Left lobe of liver (tissue), 2 donors: ENCODE data around the gene LSAMP. TPM values are rescaled to one million over a fixed set of nuclear protein-coding genes. Genes with fewer than 3 reads are reported as not detected.
"Not testable (repeated sequence)": the region's sequence is repeated elsewhere in the genome, so short reads cannot be mapped to it uniquely, and the experiment has no call there.

Source experiments
- ATAC-seq: fragments of 200-7000 bp; cut with Tn5 transposase; one replicate; pipeline ENCODE4 v1.9.1; 2020; ENCODE audit warnings: mild to moderate bottlenecking, moderate library complexity
- DNase-seq: peaks from one replicate; pipeline ENCODE4 v3.0.0-alpha.2; 2020; ENCODE audit warnings: low spot score
- total RNA-seq: library from RNA; stranded (reverse); gene quantifications from one replicate; pipeline ENCODE4 v1.2.1, GENCODE V29; 2021
- donor health status: DM: no; HTN: no; CAD: no; lungs with moderate emphysema.
- donor health status: DM: no; HTN: yes; CAD: no.

The LSAMP gene
- total RNA-seq, 1 donor from 2014 or later = 0.28 TPM

DNA sequence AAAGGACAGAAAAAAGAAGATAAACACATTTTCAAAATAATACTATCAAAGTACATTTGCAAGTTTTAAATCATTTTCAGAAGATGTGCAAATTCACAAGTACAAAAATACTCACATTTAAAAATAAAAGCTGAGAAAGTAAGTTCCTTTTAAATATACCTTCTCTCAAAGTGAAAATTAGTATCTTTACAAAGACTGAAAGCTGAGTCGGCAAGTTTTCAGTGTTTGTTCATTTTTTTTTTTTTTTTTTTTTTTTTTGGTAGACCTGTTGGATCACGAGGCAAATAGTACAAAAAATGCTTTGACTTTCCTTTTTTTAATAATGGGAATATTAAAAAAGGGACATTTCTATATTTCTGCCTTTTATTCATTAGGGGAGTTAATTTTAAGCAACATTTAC, 317.8 kb downstream of the LSAMP start:
- no peak for ATAC-seq
- DNase-seq = no peak

DNA sequence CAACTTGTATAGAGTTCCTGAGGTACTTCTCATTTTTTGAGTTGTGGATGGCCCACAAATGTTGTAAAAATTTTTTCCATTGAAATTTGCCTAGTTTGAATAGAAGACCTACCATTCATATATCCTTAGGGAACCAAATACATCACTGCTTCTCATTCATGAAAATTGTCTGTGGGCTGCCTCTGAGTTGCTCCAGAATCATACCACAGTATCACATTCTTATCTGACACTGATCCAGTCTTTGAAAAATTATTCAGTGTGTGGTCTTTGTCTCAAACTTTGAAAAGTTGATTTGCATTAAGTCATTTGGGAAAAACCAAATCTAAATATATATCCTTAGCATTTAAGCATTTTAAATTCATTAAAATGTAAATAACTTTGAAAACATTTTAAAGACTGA, 321.1 kb downstream of the LSAMP start:
- no peak for DNase-seq
- ATAC-seq = no peak

DNA sequence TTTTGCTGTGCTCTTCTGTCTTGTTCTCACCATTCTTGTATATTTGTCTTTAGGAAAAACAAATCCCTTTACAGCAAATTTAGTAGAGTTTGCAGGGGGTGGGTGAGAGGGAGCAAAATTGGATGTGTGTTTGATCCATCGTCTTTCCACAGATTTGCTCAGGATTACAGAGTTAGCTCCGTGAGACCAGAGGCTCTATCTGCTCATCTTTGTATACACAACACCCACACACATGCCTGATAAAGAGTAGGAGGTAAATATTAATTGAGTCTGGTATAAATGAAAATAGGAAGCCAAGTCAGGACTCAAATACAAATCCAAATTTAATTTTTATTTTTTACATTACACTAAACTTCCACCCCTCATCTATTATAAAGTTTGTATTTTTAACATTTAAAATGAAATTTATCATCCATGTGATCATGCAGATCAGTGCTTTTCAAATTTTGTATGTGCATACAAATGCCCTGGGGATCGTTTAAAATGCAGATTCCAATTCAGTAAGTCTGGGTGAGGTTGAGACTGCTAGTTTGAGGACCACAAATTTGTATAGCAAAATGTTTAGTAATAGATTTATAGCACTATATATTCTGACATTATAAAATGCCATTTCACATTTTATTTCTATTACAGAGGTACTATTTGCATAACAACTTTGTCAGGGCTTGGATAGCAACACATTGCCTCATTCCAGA, 326.7 kb downstream of the LSAMP start:
- ATAC-seq (no peak), DNase-seq (no peak)

DNA sequence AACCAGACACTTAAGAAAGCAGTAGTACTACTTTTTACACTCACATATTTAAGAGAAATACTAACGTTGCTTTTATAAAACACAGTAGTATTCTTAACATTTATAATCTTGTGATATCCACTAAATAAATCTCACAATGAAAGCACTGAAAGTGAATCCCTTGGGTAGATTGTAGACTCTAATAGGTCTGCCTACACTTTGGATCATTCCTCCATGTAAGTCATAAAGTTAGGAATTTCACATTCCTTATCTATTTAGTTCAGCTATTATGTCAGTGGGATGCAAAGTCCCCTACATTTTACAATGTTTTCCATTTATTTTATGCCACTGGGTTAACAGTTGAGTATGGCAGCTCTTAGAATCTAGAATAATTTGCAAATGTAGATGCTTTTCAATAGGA, 330.7 kb downstream of the LSAMP start:
- ATAC-seq = no peak
- DNase-seq = no peak

DNA sequence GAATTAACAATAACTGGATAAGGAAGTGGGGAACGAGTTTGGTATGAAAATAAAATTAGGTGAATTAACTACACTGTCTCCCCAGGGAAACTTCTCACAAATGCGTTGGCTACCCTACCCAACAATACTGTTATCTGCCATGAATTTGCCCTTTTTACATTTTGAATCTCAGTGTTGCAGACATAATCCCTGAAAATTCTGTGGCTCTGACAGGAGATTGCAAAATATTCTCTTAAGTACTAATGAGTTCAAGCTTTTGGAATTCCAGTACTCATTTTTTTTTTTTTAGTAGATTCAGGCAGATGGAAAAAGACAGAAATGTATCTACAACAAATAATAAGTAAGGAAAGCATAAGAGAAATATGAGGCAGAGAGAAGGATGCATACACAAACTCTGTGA, 332.6 kb downstream of the LSAMP start:
- DNase-seq = no peak
- ATAC-seq = no peak

DNA sequence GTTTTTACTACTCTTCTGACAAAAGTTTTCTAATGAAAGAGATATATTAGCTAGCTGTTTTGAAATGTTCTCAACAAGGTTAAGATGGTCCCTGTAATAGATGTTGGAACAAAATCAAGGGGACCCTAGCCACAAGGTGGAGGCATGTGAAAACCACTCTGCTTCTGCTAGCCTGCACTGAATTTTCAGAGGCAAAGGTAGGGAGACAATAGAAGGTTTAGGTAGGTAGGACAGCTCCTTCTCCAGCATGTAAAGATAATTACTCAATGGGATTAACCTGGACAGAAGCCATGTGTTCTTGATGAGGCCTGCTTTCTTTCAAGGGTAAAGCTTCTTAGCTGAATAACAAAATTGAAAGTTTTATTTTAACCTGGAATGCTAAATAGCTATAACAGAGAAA, 333.5 kb downstream of the LSAMP start:
- ATAC-seq (no peak), DNase-seq (no peak)

DNA sequence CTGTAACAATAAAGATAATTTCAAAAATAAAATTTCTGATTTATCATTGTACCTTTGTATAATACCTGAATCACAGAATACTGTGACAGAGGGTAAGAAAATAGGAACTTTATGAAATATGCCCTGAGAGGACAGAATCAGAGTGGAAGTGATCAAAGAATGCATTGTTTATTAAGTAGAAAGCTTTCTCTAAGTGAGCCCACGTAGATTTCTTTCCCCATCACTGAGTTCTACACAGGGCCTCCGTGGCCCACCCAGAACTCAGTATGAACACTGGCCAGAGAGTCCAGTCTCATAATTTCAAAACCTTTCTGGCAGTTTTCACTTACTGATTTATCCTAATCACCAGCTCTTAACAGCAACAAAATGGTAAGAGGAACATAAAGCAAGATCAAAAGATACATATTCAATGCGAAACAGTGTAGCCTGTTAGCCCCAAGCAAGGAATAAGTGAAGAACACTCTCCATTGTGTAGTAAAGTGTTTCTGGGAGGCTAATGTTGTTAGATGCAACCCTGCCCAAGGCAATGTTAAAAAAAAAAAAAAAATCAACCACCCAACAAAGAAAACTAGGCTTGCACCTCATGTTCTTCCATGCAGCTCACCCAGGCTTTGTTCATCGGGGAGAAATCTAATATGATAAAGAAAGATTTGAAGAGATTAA, 341.3 kb downstream of the LSAMP start:
- no peak for ATAC-seq
- no peak for DNase-seq

DNA sequence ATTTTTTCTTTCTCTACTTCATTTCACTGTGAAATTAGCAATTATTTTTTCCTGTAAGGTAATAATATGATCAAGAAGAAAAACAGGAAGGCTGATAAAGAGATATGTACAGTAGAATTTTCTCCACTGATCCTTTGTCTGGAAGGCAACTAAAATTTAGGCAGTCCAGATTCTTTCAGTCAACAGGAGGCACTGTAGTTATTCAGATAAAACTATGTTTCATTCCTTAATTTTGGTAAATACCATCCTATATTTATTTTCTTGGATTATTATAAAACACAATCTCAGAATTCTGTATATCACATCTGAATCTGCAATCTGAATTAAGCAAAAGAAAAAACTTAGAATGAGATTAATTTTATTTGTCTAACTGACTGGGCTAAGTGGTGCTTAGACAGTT, 343.2 kb downstream of the LSAMP start:
- DNase-seq (no peak), ATAC-seq (no peak)

DNA sequence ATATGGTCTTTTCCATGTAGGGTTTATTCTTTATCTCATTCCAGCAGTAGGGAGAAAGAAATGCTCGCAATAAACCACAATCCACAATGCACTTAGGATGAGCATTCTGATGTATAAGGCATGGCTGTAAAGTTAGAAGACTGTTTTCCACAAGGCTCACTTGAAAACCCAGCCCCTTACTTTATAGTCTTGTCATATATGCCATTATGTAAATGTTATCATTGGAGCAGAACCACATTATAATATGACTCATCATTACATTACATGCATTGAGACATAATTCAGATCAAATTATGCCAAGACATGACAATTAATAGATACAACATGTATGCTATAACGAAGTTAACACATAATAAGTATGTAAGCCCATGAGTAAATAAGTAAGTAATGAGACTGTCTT, 348.1 kb downstream of the LSAMP start:
- DNase-seq (no peak), ATAC-seq (no peak)

DNA sequence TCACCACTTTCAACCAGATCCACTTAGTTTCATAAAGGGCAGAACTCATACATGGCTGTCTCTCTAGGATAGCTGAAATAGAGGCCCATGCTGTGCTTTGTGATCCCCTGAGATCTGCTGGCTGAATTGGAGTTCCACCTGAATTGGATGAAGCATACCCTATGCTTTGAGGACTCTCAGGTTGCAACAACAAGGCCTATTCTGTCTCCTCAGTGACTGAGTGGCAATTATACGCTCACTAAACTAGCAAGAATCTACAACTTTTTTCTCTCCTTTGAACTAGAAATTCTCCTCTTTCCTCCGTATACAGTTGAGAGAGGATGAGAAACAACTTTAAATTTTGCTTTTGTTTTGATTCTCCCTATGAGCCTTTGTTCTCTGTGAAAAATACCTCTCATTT, 348.7 kb downstream of the LSAMP start:
- ATAC-seq = no peak
- no peak for DNase-seq

DNA sequence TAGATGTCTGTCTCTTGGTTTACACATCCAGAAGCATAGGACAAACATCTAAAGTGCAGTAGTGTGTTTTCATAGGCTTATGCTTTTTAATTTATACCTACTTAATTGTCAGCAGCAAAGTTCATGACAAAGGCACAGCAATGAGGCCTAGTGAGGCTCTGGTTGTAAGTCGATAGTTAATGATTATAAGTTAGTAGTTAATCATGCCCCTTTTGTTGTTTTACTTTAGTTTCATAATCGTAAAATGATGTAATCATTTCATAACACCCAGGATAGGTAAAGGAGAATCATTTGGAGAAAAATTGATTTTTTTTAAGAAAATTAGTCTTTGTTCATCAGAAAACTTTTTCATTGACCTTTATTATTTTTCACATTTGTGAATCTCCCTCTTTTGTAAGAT, 351.9 kb downstream of the LSAMP start:
- DNase-seq (no peak), ATAC-seq (peak; percentile 67)

DNA sequence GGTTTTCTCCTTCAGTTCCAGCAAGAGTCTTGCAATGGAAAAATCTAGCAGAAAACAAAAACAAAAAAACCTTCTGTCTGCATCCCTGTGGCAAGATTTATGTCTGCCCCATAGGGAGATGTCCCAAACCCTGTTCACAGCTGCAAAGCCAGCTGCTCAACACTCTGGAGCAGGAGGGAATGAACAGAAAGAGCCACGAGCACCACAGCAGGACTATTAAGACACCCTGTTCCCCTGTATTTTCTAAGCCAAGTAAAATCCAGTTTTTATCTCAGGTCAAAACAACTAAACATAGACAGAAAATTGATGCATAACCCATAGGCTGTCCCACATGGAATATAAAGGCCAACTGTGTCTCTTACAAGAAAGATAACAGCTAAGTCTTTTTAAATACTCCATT, 357.9 kb downstream of the LSAMP start:
- no peak for DNase-seq

DNA sequence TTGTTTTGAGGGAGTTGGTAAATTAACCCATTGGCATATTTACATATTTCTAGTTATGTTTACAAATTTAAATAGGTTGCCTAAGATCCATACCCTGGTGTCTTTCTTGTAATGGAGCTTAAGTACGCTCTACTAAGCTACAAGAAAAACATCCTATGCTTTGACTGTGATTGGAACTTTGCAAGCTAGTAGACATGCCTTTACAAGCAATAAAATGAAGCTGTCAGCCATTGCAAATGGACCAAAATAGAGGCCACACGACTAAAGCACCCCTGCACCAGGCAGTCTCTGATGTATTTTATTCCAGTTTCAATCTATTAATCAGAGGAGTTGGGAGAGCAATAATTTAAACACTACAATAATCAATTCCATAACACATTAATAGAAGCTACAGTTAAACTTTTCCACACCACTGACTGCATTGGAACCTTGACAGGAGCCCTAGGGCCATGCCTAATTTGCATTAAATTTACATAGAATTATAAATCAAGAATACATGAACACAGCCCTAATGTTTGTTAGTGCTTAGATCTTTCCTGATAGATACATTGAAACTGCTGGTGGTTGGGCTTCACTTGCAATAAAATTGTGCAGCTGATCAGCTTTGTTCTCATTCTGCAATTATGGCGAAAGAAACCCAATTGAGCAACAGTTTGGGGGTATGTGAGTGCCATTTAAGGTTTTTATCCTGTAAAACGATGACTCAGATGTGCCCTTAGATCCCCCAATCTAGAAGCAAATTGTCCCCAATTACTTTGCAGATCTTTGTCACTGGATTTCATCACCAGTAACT, 360.1 kb downstream of the LSAMP start:
- DNase-seq = no peak
- no peak for ATAC-seq

More for the DNA sequence above, 357.9 kb downstream of the LSAMP start:
- ATAC-seq = no peak

DNA sequence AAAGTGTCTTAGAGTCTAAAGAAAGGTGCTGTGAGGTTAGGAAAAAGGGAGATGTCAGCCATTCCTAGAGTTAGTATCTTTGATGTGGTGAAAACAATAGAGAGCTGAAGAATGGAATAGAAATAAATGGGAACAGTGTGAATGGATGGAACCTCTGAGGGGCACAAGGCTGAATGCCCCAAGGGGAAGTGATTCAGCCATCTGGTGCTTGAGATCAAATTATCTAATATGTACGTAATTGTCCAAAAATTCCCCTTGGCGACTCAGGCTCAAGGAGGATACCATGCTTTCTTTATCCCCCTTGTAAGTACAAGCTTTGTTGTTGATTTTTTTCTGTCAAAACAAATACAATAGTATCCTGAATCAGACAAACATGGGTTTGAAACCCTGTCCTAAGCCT, 361.6 kb downstream of the LSAMP start:
- DNase-seq (no peak), ATAC-seq (no peak)

DNA sequence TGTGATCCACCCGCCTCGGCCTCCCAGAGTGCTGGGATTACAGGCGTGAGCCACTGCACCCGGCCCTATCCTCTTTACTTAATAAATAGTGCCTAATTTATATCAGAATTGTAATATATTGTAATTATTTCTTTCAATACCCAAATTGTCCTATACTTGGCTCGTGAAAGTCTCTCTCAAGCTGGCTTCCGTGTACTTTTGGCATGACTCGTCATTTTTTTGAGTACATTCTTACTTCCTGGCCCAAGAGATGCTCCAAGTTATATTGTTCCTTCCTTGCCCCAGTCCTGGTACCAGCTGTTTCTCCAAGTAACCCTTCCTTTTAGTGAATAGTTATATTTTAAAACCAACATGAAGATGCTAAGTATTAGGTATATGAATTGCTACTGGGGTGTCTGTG, 366.7 kb downstream of the LSAMP start:
- no peak for DNase-seq
- no peak for ATAC-seq

DNA sequence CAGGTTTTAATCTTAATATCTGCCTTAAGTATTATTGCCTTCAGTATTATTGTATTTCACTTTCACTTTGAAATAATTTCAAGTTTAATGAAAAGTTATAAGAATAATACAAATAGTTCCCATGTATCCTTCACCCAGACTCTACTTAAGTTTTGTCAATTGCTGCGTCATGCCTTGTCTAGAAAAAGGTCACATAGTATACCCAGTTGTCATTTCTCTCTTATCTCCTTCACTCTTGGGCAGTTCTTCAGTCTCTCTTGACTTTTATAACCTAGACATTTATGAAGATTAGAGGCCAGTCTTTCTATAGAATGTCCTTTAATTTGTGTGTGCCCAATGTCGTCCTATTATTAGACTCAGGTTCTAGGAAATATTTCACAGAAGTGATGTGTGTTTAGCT, 367.7 kb downstream of the LSAMP start:
- DNase-seq (no peak), ATAC-seq (no peak)

DNA sequence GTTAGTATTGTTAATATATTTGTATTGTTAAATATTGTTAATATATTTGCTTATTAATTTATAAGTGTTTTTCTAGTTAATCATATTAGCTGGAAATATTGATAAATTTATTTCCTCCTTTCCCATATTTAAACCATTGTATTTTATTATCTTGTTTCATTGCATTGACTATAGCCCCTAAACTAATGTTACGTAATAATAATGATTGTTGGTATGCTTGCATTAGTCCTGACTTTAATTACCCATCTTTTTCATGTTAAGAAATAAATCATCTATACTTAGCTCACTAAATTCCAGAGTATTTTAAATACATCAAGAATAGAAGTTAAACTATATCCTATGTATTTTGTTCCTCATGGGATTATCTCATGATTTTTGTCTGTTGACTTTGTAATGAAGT, 368.2 kb downstream of the LSAMP start:
- ATAC-seq (no peak), DNase-seq (no peak)

DNA sequence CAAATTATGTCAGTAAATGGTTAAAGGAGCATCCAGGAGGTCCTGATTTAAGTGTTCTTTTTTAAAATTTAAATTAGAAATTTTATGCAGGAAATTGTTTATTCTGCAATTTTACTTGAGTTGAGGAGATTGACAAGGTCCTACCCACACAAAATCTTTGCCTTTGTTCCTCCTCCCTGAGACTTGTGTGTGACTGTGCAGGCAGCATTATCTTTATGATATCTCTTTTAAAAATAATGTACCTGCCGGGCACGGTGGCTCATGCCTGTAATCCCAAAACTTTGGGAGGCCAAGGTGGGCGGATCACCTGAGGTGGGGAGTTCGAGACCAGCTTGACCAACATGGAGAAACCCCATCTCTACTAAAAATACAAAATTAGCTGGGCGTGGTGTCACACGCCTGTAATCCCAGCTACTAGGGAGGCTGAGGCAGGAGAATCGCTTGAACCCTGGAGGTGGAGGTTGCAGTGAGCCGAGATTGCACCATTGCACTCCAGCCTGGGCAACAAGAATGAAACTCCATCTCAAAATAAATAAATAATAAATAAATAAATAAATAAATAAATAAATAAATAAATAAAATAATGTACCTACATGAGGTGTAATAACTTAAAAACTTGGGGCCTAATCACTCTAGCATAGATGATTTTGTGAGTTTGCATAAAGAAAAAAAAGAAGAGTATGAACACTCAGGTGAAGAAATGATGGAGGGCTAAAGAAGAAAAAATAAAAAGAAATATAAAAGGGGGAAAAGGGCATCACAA, 374.6 kb downstream of the LSAMP start:
- not testable (repeated sequence) for ATAC-seq, DNase-seq

DNA sequence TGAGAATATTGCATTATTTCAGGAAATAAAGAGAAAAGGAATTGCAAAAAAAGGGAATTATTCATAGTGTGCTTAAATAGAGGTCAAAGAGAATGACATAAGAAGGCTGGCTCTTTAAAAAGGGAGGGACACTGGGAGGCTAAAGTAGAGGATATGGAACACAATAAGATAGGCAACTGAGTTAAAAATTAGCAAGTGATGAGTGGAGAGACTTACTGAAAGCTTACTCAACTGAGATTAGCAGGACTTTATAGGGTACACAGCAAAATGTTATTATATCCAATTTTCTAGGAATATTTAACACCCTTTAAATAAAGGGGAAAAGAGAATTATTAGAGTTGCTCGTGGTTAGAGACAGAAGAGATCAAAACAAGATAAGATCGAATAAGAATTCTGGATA, 375.2 kb downstream of the LSAMP start:
- ATAC-seq (no peak), DNase-seq (no peak)

DNA sequence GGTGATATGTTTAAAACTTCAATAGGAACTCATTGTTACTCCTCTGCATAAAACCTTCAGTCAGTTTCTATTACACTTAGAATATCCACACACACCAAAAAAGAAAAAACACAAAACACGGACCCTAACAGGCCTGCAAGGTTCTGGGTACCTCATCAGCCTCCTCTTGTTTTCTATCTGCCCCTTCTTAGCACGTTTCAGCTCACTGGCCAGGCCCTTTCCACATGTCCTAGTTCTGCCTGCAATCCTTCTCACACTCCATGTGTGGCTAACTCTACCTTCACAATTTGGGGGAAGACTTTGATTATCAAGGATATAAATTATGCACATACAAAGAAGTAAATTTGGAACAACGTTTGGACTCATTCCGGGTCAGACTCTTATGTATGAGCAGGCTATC, 376.3 kb downstream of the LSAMP start:
- no peak for DNase-seq
- no peak for ATAC-seq

DNA sequence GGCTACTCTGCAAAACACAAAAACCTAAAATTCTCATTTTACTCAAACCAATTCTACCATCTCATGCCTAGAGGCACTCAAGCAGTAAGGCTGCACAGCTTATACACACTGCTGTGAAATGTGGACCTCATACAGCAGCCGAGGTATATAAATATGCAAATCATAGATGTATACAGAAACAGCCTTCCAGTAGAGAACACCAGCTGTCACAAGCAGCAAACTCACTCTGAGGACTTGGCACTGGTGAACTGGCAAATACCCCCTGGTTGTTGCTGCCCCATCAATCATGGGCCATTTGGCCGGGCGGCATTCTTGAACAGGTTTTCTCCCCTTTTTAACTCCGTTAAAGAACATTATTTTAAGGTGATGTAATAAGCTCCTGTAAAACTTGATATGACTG, 378.0 kb downstream of the LSAMP start:
- DNase-seq (no peak), ATAC-seq (no peak)
